Measurements from ENCODE around the gene ADAMTS12.

The ADAMTS12 gene

DNA sequence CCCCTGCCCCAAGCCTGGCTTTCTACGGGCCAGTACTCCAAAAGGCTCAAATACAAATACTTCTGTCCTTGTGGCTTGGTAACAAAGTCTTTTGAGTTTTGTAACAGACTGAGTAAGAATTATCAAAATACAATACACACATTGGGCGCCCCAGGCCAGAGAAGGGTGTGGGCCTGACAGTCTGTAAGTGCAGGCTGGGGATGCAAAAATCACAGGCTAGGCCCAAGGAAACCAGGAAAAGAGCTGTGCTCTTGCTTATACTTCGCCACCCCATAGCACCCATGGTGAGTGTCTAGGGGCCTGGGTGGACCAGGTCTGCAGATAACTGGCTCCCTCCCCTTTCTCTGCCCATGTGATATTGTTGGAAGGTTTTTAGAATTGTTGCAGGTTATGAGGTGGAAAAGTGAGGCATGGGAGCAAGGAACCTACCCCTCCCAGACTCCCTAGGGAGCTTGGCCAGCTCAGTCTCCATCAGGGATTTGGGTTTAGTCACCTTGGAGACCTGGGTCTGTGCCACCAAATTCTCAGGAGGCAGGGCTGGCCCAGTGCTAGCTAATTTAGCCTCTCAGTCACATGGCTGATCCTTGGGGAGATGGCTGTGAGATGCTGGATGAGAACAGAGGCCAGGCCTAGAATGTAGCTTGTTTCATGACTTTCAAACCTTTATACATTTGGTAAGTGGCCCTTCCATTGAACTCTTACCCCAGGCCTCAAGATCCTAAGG, 378.2 kb downstream of the ADAMTS12 start:
- Histone ChIP-seq H3K9me3 (ENCODE audit: severe bottlenecking) (no peaks in the 10 kb centered on the region), H3K36me3 (ENCODE audit: low read depth) (no peaks in the 10 kb centered on the region), H3K4me3 (ENCODE audit: severe bottlenecking) (no peak overlapping the region), H3K4me1 (ENCODE audit: insufficient read depth, poor library complexity, severe bottlenecking) (no peaks in the 10 kb centered on the region), H3K27ac (ENCODE audit: poor library complexity, severe bottlenecking) (no peak overlapping the region), H3K27me3 (ENCODE audit: insufficient read depth, poor library complexity, severe bottlenecking) (no peaks in the 10 kb centered on the region)
- DNase-seq (ENCODE audit: low spot score) (no peak), ATAC-seq (ENCODE audit: low read depth) (no peak)
- TF ChIP-seq CTCF (IDR thresholded peaks at IDR 0.05; ENCODE audit: poor library complexity, severe bottlenecking), result no peak

GRCh38 chr5:33509036-33509435, 382.8 kb downstream of the ADAMTS12 start:
- no peaks in the 10 kb centered on the region for H3K9me3 ChIP-seq (ENCODE audit: severe bottlenecking)
- H3K27ac ChIP-seq (ENCODE audit: poor library complexity, severe bottlenecking), result no peak overlapping the region
- no peaks in the 10 kb centered on the region for H3K36me3 ChIP-seq (ENCODE audit: low read depth)
- no peaks in the 10 kb centered on the region for H3K4me1 ChIP-seq (ENCODE audit: insufficient read depth, poor library complexity, severe bottlenecking)
- ATAC-seq (ENCODE audit: low read depth) (no peak), DNase-seq (ENCODE audit: low spot score) (no peak)
- TF ChIP-seq CTCF (IDR thresholded peaks at IDR 0.05; ENCODE audit: poor library complexity, severe bottlenecking), result no peak
- no peak overlapping the region for H3K4me3 ChIP-seq (ENCODE audit: severe bottlenecking)
- H3K27me3 ChIP-seq (ENCODE audit: insufficient read depth, poor library complexity, severe bottlenecking), result no peaks in the 10 kb centered on the region

DNA sequence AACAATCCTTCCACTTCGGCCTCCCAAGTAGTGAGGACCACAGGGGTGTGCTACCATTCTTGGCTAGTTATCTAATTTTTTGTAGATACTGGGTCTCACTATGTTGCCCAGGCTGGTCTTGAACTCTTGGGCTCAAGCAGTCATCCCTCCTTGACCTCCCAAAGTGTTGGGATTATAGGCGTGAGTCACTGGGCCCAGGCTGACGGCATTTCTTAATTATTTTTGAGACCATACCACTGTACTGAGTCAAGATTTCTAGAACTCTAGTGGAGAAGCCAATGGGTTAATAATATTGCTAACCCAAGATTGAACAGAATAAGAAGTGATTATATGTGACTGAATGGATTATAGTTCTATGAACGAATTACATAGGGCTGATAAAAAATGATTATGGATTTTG, 384.4 kb downstream of the ADAMTS12 start:
- Histone ChIP-seq H3K4me1 (ENCODE audit: insufficient read depth, poor library complexity, severe bottlenecking) (no peaks in the 10 kb centered on the region), H3K4me3 (ENCODE audit: severe bottlenecking) (no peak overlapping the region), H3K27me3 (ENCODE audit: insufficient read depth, poor library complexity, severe bottlenecking) (no peaks in the 10 kb centered on the region), H3K9me3 (ENCODE audit: severe bottlenecking) (no peaks in the 10 kb centered on the region), H3K27ac (ENCODE audit: poor library complexity, severe bottlenecking) (no peak overlapping the region), H3K36me3 (ENCODE audit: low read depth) (no peaks in the 10 kb centered on the region)
- no peak for ATAC-seq (ENCODE audit: low read depth)
- no peak for TF ChIP-seq CTCF (IDR thresholded peaks at IDR 0.05; ENCODE audit: poor library complexity, severe bottlenecking)
- no peak for DNase-seq (ENCODE audit: low spot score)

DNA sequence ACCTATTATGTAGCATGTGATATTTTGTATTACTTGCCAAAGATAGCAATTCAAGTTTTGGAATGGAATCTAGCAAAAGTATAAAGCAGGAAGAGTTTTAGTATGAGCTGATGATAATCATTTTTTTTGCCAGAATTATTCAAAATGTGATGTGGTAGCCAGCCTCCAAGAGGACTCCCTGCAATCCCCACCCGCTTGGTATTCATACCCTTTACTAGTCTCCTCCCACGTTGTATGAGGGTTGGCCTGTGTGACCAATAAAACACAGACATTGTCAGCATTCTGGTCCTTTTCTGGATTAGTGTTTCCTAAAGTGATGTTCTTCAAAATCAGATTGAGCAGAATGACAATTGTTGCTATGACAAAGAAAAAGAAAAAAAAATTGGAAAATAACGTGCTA, 387.2 kb downstream of the ADAMTS12 start:
- no peaks in the 10 kb centered on the region for H3K27me3 ChIP-seq (ENCODE audit: insufficient read depth, poor library complexity, severe bottlenecking)
- H3K27ac ChIP-seq (ENCODE audit: poor library complexity, severe bottlenecking), result no peak overlapping the region
- no peak overlapping the region for H3K4me3 ChIP-seq (ENCODE audit: severe bottlenecking)
- H3K36me3 ChIP-seq (ENCODE audit: low read depth), result no peaks in the 10 kb centered on the region
- ATAC-seq (ENCODE audit: low read depth) (no peak), DNase-seq (ENCODE audit: low spot score) (no peak)
- H3K9me3 ChIP-seq (ENCODE audit: severe bottlenecking), result no peaks in the 10 kb centered on the region
- H3K4me1 ChIP-seq (ENCODE audit: insufficient read depth, poor library complexity, severe bottlenecking), result no peaks in the 10 kb centered on the region
- no peak for TF ChIP-seq CTCF (IDR thresholded peaks at IDR 0.05; ENCODE audit: poor library complexity, severe bottlenecking)

DNA sequence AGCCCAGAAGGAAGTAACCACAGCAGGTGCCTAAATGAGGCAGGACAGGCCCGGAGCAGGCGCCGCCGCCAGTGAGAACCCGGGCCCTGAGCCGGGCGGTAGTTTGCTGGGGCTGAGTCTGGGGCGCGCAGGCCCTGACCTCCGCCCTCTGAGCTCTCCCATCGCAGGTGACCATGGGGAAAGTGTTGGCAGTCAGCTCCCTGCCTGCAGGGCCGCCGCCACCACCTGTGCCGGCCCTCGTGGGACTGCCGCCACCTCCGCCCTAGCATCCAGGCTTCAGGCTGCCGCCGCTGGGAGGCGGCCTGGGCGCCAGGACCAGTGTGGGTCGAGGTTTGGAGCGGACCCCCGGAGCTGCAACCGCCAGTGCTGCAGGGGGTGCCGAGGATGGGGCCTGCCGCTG, 389.9 kb downstream of the ADAMTS12 start:
- H3K27me3 ChIP-seq (ENCODE audit: insufficient read depth, poor library complexity, severe bottlenecking), result no peaks in the 10 kb centered on the region
- no peaks in the 10 kb centered on the region for H3K4me1 ChIP-seq (ENCODE audit: insufficient read depth, poor library complexity, severe bottlenecking)
- ATAC-seq (ENCODE audit: low read depth), result no peak
- DNase-seq (ENCODE audit: low spot score), result no peak
- no peak overlapping the region for H3K27ac ChIP-seq (ENCODE audit: poor library complexity, severe bottlenecking)
- no peaks in the 10 kb centered on the region for H3K9me3 ChIP-seq (ENCODE audit: severe bottlenecking)
- no peak for TF ChIP-seq CTCF (IDR thresholded peaks at IDR 0.05; ENCODE audit: poor library complexity, severe bottlenecking)
- H3K36me3 ChIP-seq (ENCODE audit: low read depth), result no peaks in the 10 kb centered on the region
- no peak overlapping the region for H3K4me3 ChIP-seq (ENCODE audit: severe bottlenecking)

All from RWPE2 (cell line).